Gastroesophageal sphincter (tissue), 4 donors: ENCODE data around the gene CELA3A. TPM values are rescaled to one million over a fixed set of nuclear protein-coding genes. Genes with fewer than 3 reads are reported as not detected.

Experiments
- ATAC-seq: fragments of 150-250 bp; one replicate; pipeline ENCODE4 v1.9.1; 2016; ENCODE audit warnings: mild to moderate bottlenecking, moderate library complexity
- H3K27ac ChIP-seq, 4 donors: fragments of 200-600 bp; sonication (generic) in 3 of 4; 1 replicate in 3 of 4; 2 replicates in 1 of 4; pipeline ENCODE4 v1.5.1; 2016 to 2019
- H3K27me3 ChIP-seq: fragments of 200-600 bp; sonication (generic); one replicate; pipeline ENCODE4 v1.5.1; 2019
- H3K36me3 ChIP-seq, 2 donors: fragments of 200-600 bp; sonication (generic); one replicate each; pipeline ENCODE4 v1.5.1; 2019; ENCODE audit warnings: control low read depth in 1 of 2
- H3K4me1 ChIP-seq, 3 donors: fragments of 200-600 bp; sonication (generic); 1 replicate in 2 of 3; 2 replicates in 1 of 3; pipeline ENCODE4 v1.5.1; 2016 to 2019; ENCODE audit warnings: control low read depth in 2 of 3
- H3K4me3 ChIP-seq, 2 donors: fragments of 200-600 bp; sonication (generic); one replicate each; pipeline ENCODE4 v1.5.1; 2019; ENCODE audit warnings: mild to moderate bottlenecking in 1 of 2, moderate library complexity in 1 of 2
- H3K9me3 ChIP-seq, 3 donors: fragments of 200-600 bp; sonication (generic); one replicate each; pipeline ENCODE4 v1.5.1; 2017 to 2019; ENCODE audit warnings: control low read depth in 2 of 3
- CTCF ChIP-seq, 4 experiments: fragments of 200-600 bp in 2 of 4; fragments of 450-650 bp in 2 of 4; sonication (generic) in 1 of 4; IDR thresholded peaks; one replicate each; pipeline ENCODE4 v1.5.1; 2017 to 2019; ENCODE audit warnings: antibody characterized with exemption in 4 of 4, mild to moderate bottlenecking in 2 of 4, moderate library complexity in 2 of 4
- EP300 ChIP-seq: sonication (generic); formaldehyde crosslinking; IDR thresholded peaks from one replicate; pipeline ENCODE4 v1.6.1; 2017; ENCODE audit warnings: antibody characterized with exemption, mild to moderate bottlenecking
- POLR2A ChIP-seq, 2 donors: fragments of 450-650 bp; IDR thresholded peaks; one replicate each; pipeline ENCODE4 v1.6.1; 2017; ENCODE audit warnings: antibody characterized with exemption in 2 of 2, mild to moderate bottlenecking in 2 of 2, moderate library complexity in 1 of 2
- POLR2AphosphoS5 ChIP-seq: sonication (generic); formaldehyde crosslinking; IDR thresholded peaks from one replicate; pipeline ENCODE4 v1.6.1; 2017; ENCODE audit warnings: antibody characterized with exemption
- WGBS, 2 donors: methylation state at CpG; one replicate each; pipeline ENCODE4 v1.1.5; 2018; ENCODE audit warnings: low coverage in 1 of 2; 5-methylcytosine and 5-hydroxymethylcytosine counted together
- total RNA-seq, 4 donors: library from RNA; depleted of rRNA; stranded (reverse); fragments of >200 nt; gene quantifications; one replicate each; pipeline ENCODE4 v1.1.0, GENCODE V29; 2016

Gene CELA3A
- total RNA-seq, 4 donors from 2014 or later, result not detected

- 64 to 79% methylated on average over 2 to 3 of the region's 3 CpGs for WGBS, 2 donors
- ATAC-seq, result no peak
Measured at GRCh38 chr1:22044690-22045420, 43.4 kb downstream of the CELA3A start.

GRCh38 chr1:22045604-22046228 is 44.3 kb downstream of the CELA3A start:
- no peaks in the 10 kb centered on the region for H3K27me3 ChIP-seq
- no peak overlapping the region for H3K4me3 ChIP-seq
- ATAC-seq, result no peak
- 53 to 75% methylated on average over 2 of the region's 2 CpGs for WGBS, 2 donors
- H3K27ac ChIP-seq, result no peak overlapping the region
- no peaks in the 10 kb centered on the region for H3K36me3 ChIP-seq
- no peaks in the 10 kb centered on the region for H3K4me1 ChIP-seq
- H3K9me3 ChIP-seq, result no peaks in the 10 kb centered on the region
- no peak for TF ChIP-seq POLR2AphosphoS5
- no peak for TF ChIP-seq POLR2A (IDR thresholded peaks at IDR 0.05)
- no peak for TF ChIP-seq CTCF (IDR thresholded peaks at IDR 0.05)
- no peak for TF ChIP-seq EP300

More at GRCh38 chr1:22044690-22045420, 43.4 kb downstream of the CELA3A start:
- H3K4me1 ChIP-seq, result peaks cover 0 to 7% (median 0%) of the 10 kb centered on the region in 3 donors
- no peak overlapping the region for H3K4me3 ChIP-seq
- no peaks in the 10 kb centered on the region for H3K9me3 ChIP-seq
- no peaks in the 10 kb centered on the region for H3K36me3 ChIP-seq
- no peak for TF ChIP-seq EP300
- no peaks in the 10 kb centered on the region for H3K27me3 ChIP-seq
- no peak overlapping the region for H3K27ac ChIP-seq

GRCh38 chr1:22048351-22049192 is 47.1 kb downstream of the CELA3A start:
- ATAC-seq, result no peak
- no peak for TF ChIP-seq POLR2A (IDR thresholded peaks at IDR 0.05)
- TF ChIP-seq EP300, result no peak
- no peak for TF ChIP-seq POLR2AphosphoS5
- TF ChIP-seq CTCF (IDR thresholded peaks at IDR 0.05), result no peak
- no peak overlapping the region for H3K4me3 ChIP-seq
- H3K27me3 ChIP-seq, result no peaks in the 10 kb centered on the region
- H3K9me3 ChIP-seq, result no peaks in the 10 kb centered on the region
- 54 to 65% methylated on average over 7 of the region's 8 CpGs for WGBS, 2 donors
- H3K27ac ChIP-seq, result no peak overlapping the region
- H3K4me1 ChIP-seq, result peaks cover 0 to 6% (median 0%) of the 10 kb centered on the region in 3 donors
- H3K36me3 ChIP-seq, result no peaks in the 10 kb centered on the region

GRCh38 chr1:22050330-22050729 is 48.9 kb downstream of the CELA3A start:
- ATAC-seq, result no peak
- WGBS, 2 donors, result 96 to 100% methylated on average over 2 to 3 of the region's 3 CpGs
- peaks cover 3 to 20% (median 6%) of the 10 kb centered on the region in 3 donors for H3K4me1 ChIP-seq

More at GRCh38 chr1:22050330-22050729, 48.9 kb downstream of the CELA3A start:
- TF ChIP-seq POLR2AphosphoS5 (no peak), EP300 (no peak), POLR2A (IDR thresholded peaks at IDR 0.05) (no peak), CTCF (IDR thresholded peaks at IDR 0.05) (no peak)
- Histone ChIP-seq H3K27ac (no peak overlapping the region), H3K4me3 (no peak overlapping the region), H3K27me3 (no peaks in the 10 kb centered on the region), H3K36me3 (no peaks in the 10 kb centered on the region), H3K9me3 (no peaks in the 10 kb centered on the region)
